K562 (cell line): Measurements from ENCODE around the gene NGDN. TPM values are rescaled to one million over a fixed set of nuclear protein-coding genes. Genes with fewer than 3 reads are reported as not detected.

Source experiments
- ASH1L ChIP-seq: fragments of 450-650 bp; IDR thresholded peaks from 2 replicates; pipeline ENCODE4 v1.6.1; 2018; ENCODE audit warnings: borderline replicate concordance, mild to moderate bottlenecking, low read depth; ENCODE audit not compliant: partially characterized antibody
- CBX1 ChIP-seq: sonication (generic); IDR thresholded peaks from 2 replicates; pipeline ENCODE4 v1.6.1; 2016; ENCODE audit warnings: antibody characterized with exemption, low read depth, mild to moderate bottlenecking
- CBX3 ChIP-seq, 2 experiments: IDR thresholded peaks; 1 replicate in 1 of 2; 2 replicates in 1 of 2; pipeline ENCODE4 v1.6.1; 2012; ENCODE audit warnings: inconsistent platforms in 2 of 2, low read length in 2 of 2, borderline replicate concordance in 1 of 2, control low read depth in 1 of 2
- CREM ChIP-seq: IDR thresholded peaks from 2 replicates; pipeline ENCODE4 v1.6.1; 2014; ENCODE audit warnings: antibody characterized with exemption, low read depth
- CXXC5 ChIP-seq: fragments of 250-450 bp; sonication (Bioruptor Pico); IDR thresholded peaks from 2 replicates; pipeline ENCODE4 v1.8.0; 2022; ENCODE audit warnings: inconsistent platforms, mild to moderate bottlenecking, moderate library complexity
- ELF1 ChIP-seq: fragments of 200-800 bp; sonication (Bioruptor generic); IDR thresholded peaks from 2 replicates; pipeline ENCODE4 v1.6.1; 2016; ENCODE audit warnings: missing genetic modification characterization, missing compliant biosample characterization
- EP400 ChIP-seq: fragments of 450-650 bp; IDR thresholded peaks from 2 replicates; pipeline ENCODE4 v1.6.1; 2017; ENCODE audit warnings: antibody characterized with exemption, mild to moderate bottlenecking, moderate library complexity
- GABPA ChIP-seq: fragments of 200-800 bp; sonication (Bioruptor generic); conservative IDR thresholded peaks from 2 replicates; pipeline ENCODE4 v1.6.1; 2016; ENCODE audit warnings: low read depth, missing genetic modification characterization, missing compliant biosample characterization
- KDM5B ChIP-seq: fragments of 200-600 bp; sonication (generic); IDR thresholded peaks from 2 replicates; pipeline ENCODE4 v1.6.1; 2012; ENCODE audit warnings: low read depth, mild to moderate bottlenecking, moderate library complexity, low read length, control low read depth, inconsistent platforms; ENCODE audit not compliant: insufficient replicate concordance
- MEIS2 ChIP-seq: fragments of 450-650 bp; IDR thresholded peaks from 2 replicates; pipeline ENCODE4 v1.6.1; 2014; ENCODE audit warnings: mild to moderate bottlenecking; ENCODE audit not compliant: partially characterized antibody
- MTA3 ChIP-seq: fragments of 450-650 bp; formaldehyde crosslinking; IDR thresholded peaks from 2 replicates; pipeline ENCODE4 v1.6.1; 2017; ENCODE audit warnings: mild to moderate bottlenecking, borderline replicate concordance
- NR1H2 ChIP-seq: sonication (generic); formaldehyde crosslinking; IDR thresholded peaks from 2 replicates; pipeline ENCODE4 v1.4.0; 2020; ENCODE audit warnings: mild to moderate bottlenecking, missing genetic modification reagents
- PHB2 ChIP-seq: fragments of 450-650 bp; IDR thresholded peaks from 2 replicates; pipeline ENCODE4 v1.6.1; 2017; ENCODE audit warnings: low read depth
- PHF20 ChIP-seq: fragments of 450-650 bp; IDR thresholded peaks from 2 replicates; pipeline ENCODE4 v1.6.1; 2018; ENCODE audit not compliant: partially characterized antibody
- PHF8 ChIP-seq: fragments of 200-600 bp; sonication (generic); IDR thresholded peaks from 2 replicates; pipeline ENCODE4 v1.6.1; 2012; ENCODE audit warnings: mixed run types, mild to moderate bottlenecking, inconsistent platforms, low read length, moderate library complexity, borderline replicate concordance
- POLR2A ChIP-seq: fragments of 450-650 bp; conservative IDR thresholded peaks from 2 replicates; pipeline ENCODE4 v1.6.1; 2016
- POLR2G ChIP-seq: fragments of 200-400 bp; formaldehyde crosslinking; IDR thresholded peaks from 2 replicates; pipeline ENCODE4 v1.6.1; 2017; ENCODE audit warnings: low read depth, mild to moderate bottlenecking, antibody characterized with exemption, low read length, moderate library complexity
- RBBP5 ChIP-seq: fragments of 200-600 bp; sonication (generic); IDR thresholded peaks from 2 replicates; pipeline ENCODE4 v1.6.1; 2012; ENCODE audit warnings: borderline replicate concordance, mild to moderate bottlenecking, low read length, control low read depth, inconsistent platforms; ENCODE audit not compliant: insufficient read depth, poor library complexity, severe bottlenecking
- RCOR1 ChIP-seq, 2 experiments: IDR thresholded peaks; 2 replicates each; pipeline ENCODE4 v1.6.1; 2012; ENCODE audit warnings: low read depth in 2 of 2, low read length in 2 of 2, borderline replicate concordance in 1 of 2, improper control_type of control experiment in 1 of 2
- SIN3B ChIP-seq: fragments of 450-650 bp; IDR thresholded peaks from 2 replicates; pipeline ENCODE4 v1.6.1; 2017; ENCODE audit warnings: low read depth, mild to moderate bottlenecking, moderate library complexity
- SP1 ChIP-seq: sonication (generic); formaldehyde crosslinking; IDR thresholded peaks from 2 replicates; pipeline ENCODE4 v1.8.1; 2022; ENCODE audit warnings: mild to moderate bottlenecking, missing genetic modification reagents
- SPI1 ChIP-seq: IDR thresholded peaks from 2 replicates; pipeline ENCODE4 v1.6.1; 2011; ENCODE audit warnings: low read depth, low read length, control low read depth, borderline replicate concordance
- TRIM24 ChIP-seq, 2 experiments: fragments of 450-650 bp; IDR thresholded peaks; 2 replicates each; pipeline ENCODE4 v1.6.1; 2016
- ZNF140 ChIP-seq: fragments of 250-450 bp; sonication (Bioruptor Pico); IDR thresholded peaks from 2 replicates; pipeline ENCODE4 v1.8.0; 2021; ENCODE audit warnings: moderate library complexity, mild to moderate bottlenecking, inconsistent platforms
- ZSCAN32 ChIP-seq: fragments of 450-650 bp; formaldehyde crosslinking; IDR thresholded peaks from 2 replicates; pipeline ENCODE4 v1.4.0; 2020; ENCODE audit warnings: mild to moderate bottlenecking, moderate library complexity
- polyA plus RNA-seq, 8 experiments: library from polyadenylated mRNA; depleted of rRNA in 4 of 8; stranded (reverse) in 5 of 8; unstranded in 3 of 8; fragments of >200 nt; fragmentation: Nextera tagmentation in 2 of 8; fragmentation: Illumina TruSeq in 1 of 8; extraction: Ambion mirVana in 2 of 8; extraction: Trizol in 1 of 8; gene quantifications; 2 replicates each; pipeline versions ENCODE4 v1.2.1 to v1.2.3, GENCODE V29; 2011 to 2014; ENCODE audit warnings: inconsistent platforms in 1 of 8, missing spikeins in 1 of 8
- total RNA-seq, 7 experiments: library from RNA; depleted of rRNA in 6 of 7; stranded (reverse); fragments of >200 nt in 6 of 7; fragmentation: Illumina TruSeq in 2 of 7; extraction: Trizol in 2 of 7; gene quantifications; 2 replicates each; pipeline versions ENCODE4 v1.2.1 to v1.2.3, GENCODE V29; 2011 to 2021; ENCODE audit warnings: low replicate concordance in 1 of 7
- TF ChIP-seq, protein P1 (sequence below), 2 experiments: fragments of 450-650 bp; IDR thresholded peaks; 2 replicates each; pipeline ENCODE4 v1.6.1; 2018; ENCODE audit warnings: mild to moderate bottlenecking in 2 of 2, low read depth in 1 of 2; ENCODE audit not compliant: partially characterized antibody in 2 of 2

The NGDN gene
- total and polyA plus RNA-seq, 9 of the 15 experiments (the other 6 are each of a cell fraction or from before 2014, with no cell fraction given): 42.9 to 195 (median 74.9) TPM

DNA sequence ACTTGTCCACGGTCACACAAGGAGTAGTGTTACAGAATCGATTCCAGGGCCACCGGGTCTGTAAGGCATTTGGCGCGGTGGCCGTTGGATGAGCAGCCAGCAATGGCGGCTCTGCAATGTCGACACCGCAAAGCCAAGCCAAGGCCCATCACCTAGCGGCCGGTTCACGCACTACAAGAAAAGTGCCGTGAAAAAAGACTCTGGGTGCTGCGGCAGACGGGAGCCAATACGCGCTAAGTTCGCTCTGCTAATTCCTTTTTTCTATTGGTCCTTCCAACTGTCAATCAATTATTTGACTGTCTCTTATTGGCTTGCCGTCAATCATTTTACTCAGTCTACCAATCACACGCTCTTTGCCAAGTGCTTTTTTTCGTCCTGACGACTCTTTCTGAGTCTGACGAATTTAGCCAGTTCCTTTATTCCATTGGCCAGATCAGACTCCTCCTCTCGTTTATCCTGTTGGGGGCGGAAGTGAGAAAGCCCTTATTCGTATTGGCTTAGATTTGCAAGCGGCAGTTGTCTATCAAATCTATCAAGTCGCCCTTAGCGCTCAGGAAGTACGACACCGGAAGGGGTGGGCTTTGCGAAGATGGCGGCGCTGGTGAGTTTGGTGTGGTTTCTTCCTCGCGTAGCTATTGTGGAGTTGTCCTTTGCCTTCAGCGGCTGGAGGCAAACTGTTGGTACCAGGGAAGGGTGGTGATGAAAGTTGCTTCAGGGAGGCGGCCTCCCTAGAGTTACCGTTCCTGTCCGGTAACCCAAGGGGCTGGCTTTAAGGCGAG is at the start of gene NGDN (continued):
- TF ChIP-seq RCOR1 (IDR thresholded peaks at IDR 0.05; ENCODE audit: borderline replicate concordance in 1 of 2, low read depth in 2 of 2, low read length in 2 of 2) (peak in 1 of 2 experiments; percentile 41; a peak in 1 of 4 replicates), EP400 (peak; percentile 72), ZSCAN32 (CRISPR knock-in tag) (no peak), ZNF140 (CRISPR knock-in tag) (no peak), CREM (peak; percentile 95), CBX3 (IDR thresholded peaks at IDR 0.05; ENCODE audit: borderline replicate concordance in 1 of 2, low read length in 2 of 2) (peak in 1 of 2 experiments; percentile 96; a peak in 2 of 3 replicates), GABPA (tag) (peak; percentile 99), PHF8 (peak; percentile 82; the same call in 1 of the 2 replicates), SIN3B (peak; percentile 99), POLR2G (peak; percentile 54; the same call in 1 of the 2 replicates), KDM5B (peak; percentile 67), MEIS2 (peak; percentile 87), TRIM24 (IDR thresholded peaks at IDR 0.05) (peak in 1 of 2 experiments; percentile 25; a peak in 1 of 4 replicates), SP1 (CRISPR knock-in tag) (peak; percentile 22; the same call in 1 of the 2 replicates), POLR2A (peak; percentile 85), ASH1L (peak; percentile 96), NR1H2 (no peak), ELF1 (peak; percentile 76), SPI1 (peak; percentile 81), PHF20 (peak; percentile 99), CXXC5 (CRISPR knock-in tag) (peak; percentile 75), PHB2 (no peak), RBBP5 (peak; percentile 73), CBX1 (peak; percentile 92; the same call in 1 of the 2 replicates), MTA3 (0 out of 2 replicates have a peak, but pooled peaks have one; percentile 6)
- TF ChIP-seq, protein P1, sequence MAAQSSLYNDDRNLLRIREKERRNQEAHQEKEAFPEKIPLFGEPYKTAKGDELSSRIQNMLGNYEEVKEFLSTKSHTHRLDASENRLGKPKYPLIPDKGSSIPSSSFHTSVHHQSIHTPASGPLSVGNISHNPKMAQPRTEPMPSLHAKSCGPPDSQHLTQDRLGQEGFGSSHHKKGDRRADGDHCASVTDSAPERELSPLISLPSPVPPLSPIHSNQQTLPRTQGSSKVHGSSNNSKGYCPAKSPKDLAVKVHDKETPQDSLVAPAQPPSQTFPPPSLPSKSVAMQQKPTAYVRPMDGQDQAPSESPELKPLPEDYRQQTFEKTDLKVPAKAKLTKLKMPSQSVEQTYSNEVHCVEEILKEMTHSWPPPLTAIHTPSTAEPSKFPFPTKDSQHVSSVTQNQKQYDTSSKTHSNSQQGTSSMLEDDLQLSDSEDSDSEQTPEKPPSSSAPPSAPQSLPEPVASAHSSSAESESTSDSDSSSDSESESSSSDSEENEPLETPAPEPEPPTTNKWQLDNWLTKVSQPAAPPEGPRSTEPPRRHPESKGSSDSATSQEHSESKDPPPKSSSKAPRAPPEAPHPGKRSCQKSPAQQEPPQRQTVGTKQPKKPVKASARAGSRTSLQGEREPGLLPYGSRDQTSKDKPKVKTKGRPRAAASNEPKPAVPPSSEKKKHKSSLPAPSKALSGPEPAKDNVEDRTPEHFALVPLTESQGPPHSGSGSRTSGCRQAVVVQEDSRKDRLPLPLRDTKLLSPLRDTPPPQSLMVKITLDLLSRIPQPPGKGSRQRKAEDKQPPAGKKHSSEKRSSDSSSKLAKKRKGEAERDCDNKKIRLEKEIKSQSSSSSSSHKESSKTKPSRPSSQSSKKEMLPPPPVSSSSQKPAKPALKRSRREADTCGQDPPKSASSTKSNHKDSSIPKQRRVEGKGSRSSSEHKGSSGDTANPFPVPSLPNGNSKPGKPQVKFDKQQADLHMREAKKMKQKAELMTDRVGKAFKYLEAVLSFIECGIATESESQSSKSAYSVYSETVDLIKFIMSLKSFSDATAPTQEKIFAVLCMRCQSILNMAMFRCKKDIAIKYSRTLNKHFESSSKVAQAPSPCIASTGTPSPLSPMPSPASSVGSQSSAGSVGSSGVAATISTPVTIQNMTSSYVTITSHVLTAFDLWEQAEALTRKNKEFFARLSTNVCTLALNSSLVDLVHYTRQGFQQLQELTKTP (IDR thresholded peaks at IDR 0.05; ENCODE audit: low read depth in 1 of 2, partially characterized antibody in 2 of 2): peak in 1 of 2 experiments; percentile 77
